NK-92 (cell line): Measurements from ENCODE around the gene ZBTB44.
"Not testable (repeated sequence)": the region's sequence is repeated elsewhere in the genome, so short reads cannot be mapped to it uniquely, and the experiment has no call there.

Experiments
- DNase-seq: peaks from one replicate; lab custom pipeline; 2025; ENCODE audit not compliant: unreplicated experiment; lab: John Stamatoyannopoulos, UW

Gene ZBTB44

DNA sequence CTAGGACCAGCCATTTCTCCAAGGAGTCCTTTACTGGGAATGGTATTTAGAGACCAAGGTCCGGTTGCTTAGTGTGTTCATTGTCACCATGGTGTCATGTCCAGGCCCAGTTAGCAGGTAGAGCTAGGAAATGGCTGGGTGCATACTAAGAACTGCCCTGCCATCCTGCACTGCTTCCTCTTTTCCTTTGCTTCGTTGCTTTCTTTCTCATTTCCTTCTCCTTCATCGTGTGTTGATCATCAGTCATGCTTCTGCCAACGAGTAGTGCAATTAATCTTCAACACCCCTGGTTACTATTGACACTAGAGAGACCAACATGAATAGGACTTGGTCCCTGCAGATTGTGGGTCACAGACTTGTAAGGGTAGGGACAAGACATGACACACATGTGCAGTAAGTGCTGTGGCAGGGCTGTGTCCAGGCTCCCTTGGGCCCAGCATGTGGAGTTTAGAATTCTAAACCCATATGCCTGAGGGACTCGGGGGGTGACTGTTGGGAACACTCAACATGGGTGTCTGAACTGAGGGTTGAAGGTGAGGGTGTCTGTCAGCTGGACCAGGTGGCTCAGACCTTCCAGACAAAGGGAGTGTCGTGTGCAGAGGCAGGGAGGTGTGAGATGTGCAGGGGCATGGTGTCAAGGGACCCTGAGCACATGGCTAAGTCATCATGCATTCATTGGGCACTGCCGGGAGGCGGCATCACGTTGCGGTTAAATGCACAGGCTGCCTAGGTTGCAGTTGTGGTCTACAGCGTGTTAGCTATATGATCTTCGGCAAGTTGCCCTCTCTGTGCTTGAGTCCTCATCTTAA, 112.5 kb downstream of the ZBTB44 start:
- no peak for DNase-seq

DNA sequence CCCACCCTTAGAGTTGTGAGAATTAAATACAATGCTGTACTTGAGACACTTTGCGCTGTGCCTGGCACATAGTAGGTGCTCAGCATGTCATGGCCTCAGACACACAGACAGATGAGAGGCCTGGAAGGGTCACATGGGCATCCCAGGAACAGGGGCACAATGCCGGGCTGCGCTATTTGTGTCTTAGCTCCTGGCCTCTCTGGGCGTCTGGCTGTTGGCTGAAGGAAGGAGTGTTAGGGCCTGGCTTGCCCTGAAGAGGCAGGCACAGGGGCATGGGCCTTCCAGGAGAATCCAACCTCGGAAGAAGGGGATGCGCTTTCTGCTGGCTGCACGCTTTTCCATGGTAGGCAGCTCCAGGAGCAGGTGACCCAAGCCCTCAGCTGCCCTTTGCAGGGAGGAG, 113.7 kb downstream of the ZBTB44 start:
- DNase-seq: no peak

DNA sequence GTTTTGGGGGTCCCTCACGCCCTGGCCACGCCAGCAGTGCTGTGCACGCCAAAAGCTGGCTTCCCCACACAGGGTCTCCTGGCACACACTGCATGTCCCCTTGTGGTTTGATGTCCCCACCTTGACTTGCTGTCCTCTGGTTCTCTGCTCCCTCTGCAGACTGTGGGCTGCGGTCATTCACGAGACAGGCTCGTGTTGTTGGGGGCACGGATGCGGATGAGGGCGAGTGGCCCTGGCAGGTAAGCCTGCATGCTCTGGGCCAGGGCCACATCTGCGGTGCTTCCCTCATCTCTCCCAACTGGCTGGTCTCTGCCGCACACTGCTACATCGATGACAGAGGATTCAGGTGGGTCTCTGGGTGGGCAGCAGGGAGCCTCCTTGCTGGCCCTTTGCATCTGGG, 114.9 kb downstream of the ZBTB44 start:
- no peak for DNase-seq

DNA sequence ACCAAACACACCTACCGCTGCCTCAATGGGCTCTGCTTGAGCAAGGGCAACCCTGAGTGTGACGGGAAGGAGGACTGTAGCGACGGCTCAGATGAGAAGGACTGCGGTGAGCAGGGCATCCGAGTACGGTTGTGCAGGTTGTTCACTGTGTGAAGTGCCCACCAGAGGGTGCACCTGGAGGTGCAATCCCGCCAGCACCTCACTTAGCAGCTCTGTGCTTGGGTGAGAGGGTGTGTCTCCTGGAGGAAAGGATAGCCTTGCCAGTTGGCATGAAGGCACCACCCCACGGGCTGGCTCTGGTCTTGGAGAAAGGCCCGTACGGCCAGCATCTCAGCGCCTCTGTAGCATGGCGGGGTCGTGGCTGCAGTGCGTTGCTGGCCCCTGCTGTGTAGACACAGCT, 115.8 kb downstream of the ZBTB44 start:
- DNase-seq: no peak

DNA sequence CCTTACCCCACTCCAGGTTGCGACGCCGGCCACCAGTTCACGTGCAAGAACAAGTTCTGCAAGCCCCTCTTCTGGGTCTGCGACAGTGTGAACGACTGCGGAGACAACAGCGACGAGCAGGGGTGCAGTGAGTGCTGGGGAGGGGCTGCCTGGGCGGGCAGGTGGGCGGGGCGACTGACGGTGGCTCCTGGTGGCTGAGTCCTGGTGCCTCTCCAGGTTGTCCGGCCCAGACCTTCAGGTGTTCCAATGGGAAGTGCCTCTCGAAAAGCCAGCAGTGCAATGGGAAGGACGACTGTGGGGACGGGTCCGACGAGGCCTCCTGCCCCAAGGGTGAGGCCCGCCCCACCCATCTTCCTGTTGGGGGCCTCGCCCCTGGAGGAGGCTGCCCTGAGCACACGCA, 116.4 kb downstream of the ZBTB44 start:
- no peak for DNase-seq

DNA sequence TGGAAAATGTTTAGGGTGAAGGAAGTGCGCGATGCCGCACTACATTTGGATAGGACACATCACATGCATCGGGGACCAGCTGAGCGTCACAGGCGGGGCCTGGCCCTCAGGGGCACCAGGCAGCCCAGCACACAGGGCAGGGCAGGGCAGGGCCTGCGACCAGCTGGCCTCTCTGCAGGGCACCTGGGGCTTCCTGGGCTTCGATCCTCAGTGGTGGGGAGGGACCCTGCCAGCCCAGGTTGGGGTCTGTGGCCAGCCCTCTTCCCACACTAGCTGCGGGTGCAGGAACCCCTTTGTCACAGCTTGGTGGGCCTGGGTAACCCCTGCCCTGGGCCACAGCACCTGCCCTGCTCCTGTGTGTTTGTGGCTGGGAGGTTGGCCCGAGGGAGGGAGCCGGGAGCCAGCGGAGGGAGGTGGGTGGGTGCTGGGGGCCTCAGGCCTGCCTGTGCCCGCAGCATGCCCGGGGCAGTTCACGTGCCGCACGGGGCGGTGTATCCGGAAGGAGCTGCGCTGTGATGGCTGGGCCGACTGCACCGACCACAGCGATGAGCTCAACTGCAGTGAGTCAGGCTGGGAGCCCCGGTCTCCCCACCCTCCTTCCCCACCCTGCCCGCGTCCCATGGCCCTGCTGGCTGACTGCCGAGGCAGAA, 117.2 kb downstream of the ZBTB44 start:
- no peak for DNase-seq

DNA sequence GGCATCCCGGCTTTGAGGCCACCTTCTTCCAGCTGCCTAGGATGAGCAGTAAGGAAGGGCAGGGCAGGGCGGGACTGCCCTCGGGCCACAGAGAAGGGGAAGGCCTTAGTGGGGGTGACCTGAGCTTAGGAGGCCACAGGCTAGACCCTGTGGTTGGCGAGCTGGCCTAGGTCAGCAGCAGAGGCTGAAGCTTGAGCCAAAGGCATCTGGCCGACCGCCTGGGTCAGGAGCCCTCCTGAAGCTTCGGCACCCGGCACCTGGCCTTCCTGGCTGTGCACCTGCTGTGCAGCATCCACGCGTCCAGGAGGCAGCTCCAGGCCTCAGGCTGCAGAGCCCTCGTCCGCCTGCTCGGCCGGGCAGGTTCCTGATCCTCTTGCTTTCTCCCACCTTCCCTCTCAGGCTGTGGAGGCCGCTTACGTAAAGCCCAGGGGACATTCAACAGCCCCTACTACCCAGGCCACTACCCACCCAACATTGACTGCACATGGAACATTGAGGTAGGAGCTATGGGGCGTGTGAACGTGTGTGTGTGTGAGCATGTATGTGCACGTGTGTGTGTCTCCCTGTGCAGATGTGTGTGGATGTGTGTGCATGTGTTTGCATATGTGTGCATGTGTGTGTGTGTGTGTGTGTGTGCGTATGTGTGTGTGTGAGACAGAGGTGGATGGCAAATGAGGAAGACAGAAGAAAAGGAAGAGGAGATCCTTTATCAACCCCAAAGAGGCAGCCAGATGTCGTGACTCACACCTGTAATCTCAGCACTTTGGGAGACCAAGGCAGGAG, 120.3 kb downstream of the ZBTB44 start:
- DNase-seq: no peak

DNA sequence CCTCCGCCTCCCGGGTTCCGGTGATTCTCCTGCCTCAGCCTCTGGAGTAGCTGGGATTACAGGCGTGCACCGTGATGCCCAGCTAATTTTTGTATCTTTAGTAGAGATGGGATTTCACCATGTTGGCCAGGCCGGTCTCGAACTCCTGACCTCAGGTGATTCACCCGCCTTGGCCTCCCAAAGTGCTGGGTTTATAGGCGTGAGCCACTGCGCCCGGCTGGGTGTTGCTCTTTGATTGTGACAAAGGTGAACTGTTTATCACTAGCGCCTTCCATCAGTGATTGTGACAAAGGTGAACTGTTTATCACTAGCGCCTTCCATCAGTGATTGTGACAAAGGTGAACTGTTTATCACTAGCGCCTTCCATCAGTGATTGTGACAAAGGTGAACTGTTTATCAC, 121.2 kb downstream of the ZBTB44 start:
- DNase-seq: not testable (repeated sequence)

DNA sequence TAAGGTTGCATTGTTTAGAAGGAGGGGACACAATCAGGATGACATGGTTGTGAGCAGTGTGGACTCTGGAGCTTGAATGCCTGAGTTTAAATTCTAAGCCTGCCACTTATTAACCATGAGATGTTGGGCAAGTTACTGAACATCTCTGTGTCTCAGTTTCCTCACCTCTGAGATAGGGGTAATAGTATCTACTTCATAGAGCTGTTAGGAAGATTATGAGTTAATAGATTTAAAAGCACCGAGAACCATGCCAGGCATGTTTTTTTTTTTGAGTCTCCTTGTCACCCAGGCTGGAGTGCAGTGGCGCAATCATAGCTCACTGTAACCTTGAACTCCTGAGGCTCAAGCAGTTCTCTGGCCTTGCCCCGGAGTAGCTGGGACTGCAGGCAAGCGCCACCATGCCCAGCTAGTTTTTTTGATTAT, 121.9 kb downstream of the ZBTB44 start:
- DNase-seq: no peak

DNA sequence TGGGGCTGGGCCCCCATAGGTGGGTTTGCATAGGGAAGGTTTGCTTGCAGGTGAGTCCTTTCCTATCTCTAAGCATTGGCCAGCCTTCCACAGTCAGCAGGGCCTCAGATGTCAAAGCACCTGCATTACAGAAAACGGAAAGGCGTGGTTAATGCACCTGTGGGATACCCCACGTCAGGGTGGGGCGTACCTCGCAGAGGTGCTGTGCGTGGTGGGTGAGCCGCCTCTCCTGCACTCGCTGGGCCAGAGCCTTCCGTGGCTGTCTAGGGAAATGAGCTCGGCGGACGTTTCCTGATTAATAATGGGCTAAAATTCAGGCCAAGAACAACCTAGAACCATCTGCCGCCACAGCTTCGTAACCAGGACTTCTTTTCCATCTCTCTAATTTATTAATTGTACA, 122.8 kb downstream of the ZBTB44 start:
- no peak for DNase-seq

DNA sequence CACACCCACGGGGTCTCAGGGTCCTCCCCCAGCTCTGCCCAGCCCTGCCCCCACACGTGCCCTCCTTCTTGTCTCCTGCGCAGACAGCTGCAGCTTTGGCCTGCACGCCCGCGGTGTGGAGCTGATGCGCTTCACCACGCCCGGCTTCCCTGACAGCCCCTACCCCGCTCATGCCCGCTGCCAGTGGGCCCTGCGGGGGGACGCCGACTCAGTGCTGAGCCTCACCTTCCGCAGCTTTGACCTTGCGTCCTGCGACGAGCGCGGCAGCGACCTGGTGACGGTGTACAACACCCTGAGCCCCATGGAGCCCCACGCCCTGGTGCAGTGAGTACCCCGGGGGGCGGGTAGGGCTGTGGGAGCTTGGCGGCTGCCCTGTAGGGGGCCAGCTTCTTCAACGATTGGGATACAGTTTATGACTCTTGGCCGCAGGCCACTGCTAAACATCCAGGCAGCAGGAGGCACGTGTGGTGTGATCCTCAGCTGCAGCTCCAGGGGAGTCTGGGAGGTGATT, 124.3 kb downstream of the ZBTB44 start:
- DNase-seq: no peak

DNA sequence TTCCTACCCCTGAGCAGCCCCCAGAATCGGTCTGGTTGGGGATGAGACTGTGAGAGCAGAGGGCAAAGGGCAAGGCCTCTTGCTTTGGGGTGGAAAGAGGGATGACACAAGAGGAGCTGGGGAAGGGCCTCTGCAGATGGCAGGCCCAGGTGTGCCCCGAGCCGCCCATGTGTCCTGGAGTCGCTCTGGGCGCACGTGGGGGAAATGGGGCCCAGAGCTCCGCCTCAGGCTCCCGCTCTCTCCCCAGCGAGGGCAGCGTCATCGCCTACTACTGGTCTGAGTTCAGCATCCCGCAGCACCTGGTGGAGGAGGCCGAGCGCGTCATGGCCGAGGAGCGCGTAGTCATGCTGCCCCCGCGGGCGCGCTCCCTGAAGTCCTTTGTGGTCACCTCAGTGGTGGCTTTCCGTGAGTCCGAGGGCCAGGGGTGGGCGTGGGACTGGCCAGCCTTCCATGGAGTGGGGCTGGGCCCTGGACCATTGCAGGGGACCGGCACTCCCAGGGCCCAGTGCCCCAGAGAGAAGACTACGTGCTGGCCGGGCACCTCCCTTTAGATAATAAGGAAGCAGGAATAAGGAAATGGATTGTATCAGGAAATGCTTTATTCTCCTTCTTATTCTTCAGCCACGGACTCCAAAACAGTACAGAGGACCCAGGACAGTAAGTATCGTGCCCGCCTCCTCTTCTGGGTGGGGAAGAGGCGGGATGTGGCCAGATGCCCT, 125.1 kb downstream of the ZBTB44 start:
- DNase-seq: no peak

DNA sequence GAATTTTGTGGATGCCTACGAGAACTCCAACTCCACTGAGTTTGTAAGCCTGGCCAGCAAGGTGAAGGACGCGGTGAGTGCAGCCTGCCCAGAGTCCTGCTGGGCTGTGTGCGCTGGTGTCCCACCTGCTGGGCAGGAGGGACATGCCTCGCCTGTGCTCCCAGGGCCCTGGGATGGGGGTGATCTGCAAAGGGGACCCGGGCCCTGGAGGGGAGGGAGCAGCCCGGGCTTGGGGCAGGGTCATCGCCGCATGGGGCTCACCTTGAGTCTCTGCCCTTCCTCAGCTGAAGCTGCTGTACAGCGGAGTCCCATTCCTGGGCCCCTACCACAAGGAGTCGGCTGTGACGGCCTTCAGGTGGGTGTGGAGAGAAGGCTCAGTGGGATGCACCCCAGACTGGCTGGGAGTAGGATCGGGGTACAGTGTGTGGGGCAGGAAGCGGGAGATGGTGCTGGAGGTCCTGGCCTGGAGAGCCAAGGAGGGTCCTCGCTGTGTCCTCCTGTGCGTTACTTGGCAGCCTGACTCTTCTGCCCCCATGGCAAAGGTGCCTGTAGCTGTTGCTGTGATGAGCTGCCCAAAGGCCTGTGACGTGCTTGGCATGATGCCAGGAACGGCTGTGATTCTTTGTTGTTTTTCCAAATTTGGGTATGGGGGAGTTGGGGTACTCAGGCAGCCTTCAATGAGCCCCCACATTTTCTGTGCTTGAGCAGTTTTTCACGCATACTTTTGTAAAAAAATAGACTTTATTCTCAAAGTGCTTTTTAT, 126.0 kb downstream of the ZBTB44 start:
- no peak for DNase-seq

DNA sequence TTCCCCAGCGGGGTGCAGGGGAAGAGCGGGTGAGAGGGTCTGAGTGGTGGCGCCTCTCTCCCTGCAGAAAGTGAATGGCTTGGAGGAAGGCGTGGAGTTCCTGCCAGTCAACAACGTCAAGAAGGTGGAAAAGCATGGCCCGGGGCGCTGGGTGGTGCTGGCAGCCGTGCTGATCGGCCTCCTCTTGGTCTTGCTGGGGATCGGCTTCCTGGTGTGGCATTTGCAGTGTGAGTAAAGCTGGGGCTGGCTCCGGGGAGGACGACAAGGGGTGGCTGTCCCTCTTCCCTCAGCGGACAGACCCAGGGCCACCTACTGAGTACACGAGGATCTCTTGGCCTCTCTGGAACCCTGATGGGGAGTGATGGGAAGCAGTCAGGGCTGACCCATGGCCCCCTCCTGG, 126.7 kb downstream of the ZBTB44 start:
- DNase-seq: no peak

DNA sequence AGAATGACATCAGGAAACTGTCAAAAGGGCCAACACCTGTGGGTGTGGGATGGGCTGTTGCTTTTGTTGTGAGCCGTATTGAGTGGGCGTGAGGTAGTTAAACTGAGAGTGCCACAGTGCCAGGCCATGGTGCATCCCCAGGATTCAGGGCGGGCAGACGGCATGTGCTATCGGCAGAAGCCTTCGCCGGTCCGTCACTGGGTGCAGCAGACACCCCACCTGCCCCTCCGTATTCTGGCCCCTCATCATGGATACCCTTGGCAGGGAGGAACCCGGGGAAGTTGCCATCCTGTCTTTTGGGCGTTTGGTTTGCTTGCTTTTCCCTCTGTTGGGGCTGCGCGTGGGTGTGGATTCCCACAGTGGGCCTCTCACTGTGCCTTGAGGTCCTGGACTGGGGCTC, 127.6 kb downstream of the ZBTB44 start:
- no peak for DNase-seq

DNA sequence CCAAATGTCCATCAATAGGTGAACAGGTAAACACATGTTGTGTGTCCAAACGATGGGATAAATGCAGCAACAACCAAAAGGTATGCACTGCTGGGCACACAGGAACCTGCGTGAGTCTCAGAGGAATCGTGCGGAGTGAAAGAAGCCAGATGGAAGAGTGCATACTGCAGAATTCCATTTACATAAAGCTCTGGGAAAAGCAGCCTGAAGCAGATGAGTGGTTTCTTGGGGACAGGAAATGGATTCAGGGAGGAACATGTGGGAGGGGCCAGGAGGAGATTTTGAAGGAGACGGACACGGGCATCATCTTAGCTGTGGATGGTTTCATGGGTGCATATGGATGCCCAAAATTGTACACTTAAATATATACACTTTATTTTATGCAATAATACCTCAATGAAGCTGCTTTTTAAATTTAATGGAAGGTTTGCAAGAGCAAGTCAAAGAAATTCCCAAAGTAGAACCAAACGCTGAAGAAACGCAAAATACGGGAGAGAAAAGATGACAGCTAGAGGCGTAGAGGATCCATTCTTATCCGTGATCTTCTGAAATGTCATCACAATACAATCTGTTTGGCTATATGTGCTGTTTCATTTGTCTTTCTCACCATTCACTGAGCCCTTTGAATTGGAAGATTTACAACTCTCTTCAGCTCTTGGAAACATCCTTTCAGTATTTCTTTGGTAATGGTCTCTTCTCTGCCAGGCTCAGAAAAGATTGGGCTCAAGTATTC, 130.7 kb downstream of the ZBTB44 start:
- no peak for DNase-seq

DNA sequence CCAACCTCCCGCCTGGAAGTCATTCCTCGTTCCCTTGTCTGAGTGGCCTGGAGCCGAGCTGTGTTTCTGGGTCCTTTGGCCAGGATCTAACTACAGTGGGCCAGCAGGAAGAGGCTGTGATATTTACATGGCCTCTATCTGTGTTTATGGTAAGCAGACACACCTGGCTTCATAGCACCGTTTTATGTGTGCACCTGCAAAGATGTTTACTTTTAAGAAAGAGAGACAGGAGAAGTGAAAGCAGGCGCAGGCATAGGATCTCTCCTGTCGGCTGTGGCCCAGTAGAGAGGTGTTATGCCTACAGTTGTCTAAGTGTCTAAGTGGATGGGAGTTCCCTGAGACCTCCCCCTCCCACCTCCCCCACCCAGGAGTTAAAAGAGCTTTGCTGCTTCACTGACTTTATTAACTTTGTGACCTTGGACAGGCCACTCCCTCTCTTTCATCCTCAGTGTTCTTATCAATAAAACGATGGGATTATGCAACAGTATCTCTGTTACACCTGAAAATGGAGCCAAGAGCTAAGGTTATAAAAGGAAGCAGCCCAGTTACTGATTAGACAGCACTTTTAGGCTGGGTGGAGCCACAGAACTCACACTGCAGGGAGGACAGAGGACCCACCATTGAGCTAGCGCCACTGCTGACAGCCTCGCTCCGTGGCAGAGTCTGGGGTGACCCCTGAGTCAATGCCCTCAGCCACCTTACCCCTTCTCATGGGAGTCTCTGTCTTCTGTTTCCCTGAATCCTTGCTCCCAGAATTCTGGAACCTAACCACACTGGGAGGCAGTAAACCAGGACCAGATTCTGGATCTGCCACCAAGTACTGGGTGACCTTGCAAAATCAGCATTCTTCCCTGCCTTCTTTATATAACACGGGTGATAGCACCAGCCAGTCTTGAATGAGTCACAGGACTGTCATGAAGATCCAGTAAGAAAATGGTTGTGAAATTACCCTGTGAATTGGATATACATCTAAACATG, 133.1 kb downstream of the ZBTB44 start:
- DNase-seq: no peak

DNA sequence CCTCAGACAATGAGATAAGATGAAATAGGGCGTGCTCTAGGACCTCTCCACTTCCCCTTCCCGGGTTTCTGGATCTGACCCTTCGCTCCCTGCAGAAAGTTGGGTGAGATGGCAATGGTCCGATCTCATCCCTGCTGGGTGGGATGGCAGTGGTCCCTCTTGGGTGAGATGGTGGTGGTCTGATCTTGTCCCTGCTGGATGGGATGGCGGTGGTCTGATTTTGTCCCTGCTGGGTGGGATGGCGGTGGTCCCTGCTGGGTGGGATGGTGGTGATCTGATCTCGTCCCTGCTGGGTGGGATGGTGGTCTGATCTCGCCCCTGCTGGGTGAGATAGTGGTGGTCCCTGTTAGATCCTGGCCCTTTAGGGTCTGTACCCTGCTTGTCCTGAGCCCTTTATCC, 133.8 kb downstream of the ZBTB44 start:
- no peak for DNase-seq

DNA sequence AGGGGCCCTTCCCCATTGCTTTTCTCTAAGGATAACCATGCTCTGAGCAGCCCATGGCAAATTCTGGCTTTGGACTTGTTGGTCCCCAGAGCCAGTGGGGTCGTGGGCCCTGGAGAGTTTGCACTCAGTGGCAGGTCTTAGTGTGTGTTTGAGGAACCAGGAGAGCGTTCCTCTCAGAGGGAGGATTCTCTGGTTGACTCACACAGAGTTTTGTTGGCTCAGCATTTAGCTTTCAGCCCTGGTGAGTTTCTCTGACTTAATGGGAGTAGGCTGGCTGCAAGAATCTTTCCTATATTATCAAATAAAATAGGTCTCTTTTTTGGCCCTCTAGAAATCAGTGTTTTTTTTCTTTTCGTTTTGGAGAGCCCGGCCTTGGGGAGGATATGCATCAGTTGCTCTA, 134.2 kb downstream of the ZBTB44 start:
- DNase-seq: no peak
